CD4-positive, alpha-beta T cell treated with Interleukin-2 at 100 ng/mL for 4 hours (primary cell): ENCODE results near the gene DHCR7.

Source experiments
- DNase-seq: peaks from one replicate; pipeline ENCODE4 v3.0.0-alpha.2; 2020; ENCODE audit warnings: low spot score

The DHCR7 gene, protein sequence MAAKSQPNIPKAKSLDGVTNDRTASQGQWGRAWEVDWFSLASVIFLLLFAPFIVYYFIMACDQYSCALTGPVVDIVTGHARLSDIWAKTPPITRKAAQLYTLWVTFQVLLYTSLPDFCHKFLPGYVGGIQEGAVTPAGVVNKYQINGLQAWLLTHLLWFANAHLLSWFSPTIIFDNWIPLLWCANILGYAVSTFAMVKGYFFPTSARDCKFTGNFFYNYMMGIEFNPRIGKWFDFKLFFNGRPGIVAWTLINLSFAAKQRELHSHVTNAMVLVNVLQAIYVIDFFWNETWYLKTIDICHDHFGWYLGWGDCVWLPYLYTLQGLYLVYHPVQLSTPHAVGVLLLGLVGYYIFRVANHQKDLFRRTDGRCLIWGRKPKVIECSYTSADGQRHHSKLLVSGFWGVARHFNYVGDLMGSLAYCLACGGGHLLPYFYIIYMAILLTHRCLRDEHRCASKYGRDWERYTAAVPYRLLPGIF

DNA sequence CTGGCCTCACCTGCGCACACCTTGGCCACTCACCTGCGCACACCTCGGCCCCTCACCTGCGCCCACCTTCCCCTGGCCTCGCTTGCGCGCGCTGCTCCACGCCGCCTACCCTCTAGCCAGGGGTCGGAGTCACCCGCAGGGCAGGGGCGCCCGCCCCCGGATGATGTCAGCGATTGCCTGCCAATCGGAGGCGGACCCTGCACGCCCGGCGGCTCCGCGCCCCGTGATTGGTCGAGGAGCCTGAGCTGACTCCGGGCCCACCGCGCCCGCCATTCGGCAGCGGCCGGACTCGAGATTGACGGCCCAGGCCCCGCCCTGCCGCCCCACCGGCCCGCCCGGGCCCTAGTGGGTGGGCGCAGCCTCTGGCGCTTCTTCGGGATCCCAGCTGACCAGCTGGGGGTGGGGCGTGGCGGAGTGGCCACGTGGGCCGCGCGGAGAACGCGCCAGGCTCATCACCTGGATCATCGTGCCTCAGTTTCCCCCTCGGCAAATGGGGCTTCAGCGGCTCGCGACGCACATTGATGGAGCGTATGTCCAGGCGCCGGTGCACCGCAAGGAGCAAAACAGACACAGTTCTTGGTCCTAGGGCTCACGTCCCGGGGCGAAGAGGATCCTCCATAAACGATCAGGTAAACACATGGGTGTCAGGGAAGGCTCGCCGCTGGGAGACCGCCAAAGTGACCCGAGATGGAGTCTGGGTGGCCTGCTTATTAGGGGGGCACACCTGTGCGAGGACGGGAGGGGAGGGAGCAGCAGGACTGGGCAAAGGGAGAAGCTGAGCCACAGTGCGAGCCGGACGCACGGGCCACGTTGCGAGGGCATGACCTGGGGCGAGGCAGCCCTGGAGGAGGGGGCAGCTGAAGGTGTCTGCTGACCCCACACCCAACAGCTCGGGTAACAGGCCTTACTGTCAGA lies at the start of gene DHCR7:
Gene DHCR7 (minus strand): TSS at position 137 of the 915 bp plus-strand sequence. CDS start 3,441 bp downstream, outside the sequence.
- DNase-seq: peak; percentile 91

DNA sequence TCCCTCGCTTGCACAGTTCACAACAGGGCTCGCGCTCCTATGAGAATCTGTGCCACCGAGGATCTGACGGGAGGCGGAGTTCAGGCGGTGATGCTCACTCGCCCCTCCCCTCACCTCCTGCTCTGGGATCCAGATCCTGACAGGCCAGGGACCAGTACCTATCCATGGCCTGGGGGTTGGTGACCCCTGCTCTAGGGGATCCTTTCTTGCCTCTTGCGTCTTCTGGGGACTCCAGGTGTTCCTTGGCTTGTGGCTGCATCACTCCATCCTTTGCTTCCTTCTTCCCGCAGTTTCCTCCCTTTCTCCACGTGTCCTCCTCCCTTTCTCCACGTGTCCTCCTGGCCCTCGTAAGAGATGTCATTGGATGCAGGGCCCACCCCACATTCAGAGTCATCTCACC lies 48.2 kb upstream of the DHCR7 start:
- DNase-seq: no peak

DNA sequence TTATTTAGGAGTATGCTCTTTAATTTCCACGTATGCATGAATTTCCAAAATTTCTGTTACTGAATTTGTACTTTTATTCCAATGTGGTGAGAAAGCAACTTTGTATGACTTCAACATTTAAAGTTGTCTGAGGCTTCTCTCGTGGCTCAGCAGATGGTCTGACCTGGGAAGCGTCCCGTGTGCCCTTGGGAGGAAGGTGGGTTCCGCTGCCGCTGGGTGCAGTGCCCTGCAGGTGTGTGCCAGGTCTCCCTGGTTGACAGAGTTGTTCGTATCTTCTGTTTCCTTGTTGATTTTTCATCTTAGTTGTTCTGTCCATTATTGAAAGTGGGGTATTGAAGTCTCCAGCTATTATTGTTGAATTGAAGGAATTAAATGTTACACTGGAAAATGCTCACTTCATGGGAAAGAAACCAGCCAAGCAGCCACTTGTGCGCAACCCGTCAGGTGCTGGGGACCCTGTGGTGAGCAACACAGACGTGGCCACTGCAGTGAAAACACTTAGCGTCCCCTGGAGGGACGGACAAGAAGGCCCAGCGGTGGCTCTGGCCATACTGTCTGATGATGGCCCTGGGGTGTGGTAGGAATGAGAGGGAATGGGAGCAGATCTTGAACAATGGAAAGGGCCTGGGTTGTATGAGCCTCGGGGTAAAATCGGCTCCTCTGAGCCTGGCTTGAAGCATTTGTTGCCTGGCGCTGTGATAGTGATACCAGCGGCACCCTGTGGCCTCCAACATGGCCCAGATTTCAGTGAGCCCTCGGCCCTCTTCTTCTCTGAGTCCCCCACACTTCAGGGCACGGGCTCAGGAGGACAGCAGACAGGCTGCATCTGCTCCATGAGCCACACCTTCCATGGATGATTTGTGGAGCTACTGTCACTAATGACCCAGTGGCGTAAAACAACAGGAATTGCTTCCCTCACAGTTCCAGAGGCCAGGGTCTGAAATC lies 47.4 kb upstream of the DHCR7 start:
- DNase-seq: no peak

DNA sequence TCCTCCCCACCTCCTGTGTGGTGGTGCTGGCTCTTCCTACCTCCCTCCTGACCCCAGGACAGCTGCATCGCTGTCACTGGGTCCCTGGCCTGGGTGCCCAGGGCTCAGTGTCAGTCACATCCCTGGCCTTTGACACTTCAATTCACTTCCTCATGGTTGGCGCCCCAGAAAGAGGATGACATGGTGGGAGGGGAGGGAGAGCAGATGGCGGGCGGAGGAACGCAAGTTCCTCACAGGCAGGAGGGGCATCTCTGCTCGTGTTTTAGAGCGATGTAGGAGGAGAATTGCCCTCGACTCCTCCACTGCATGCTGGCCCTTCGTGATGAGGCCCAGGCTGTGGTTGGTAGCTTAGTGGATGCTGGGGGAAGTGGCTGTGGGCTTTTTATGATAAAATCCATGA lies 43.7 kb upstream of the DHCR7 start:
- no peak for DNase-seq

DNA sequence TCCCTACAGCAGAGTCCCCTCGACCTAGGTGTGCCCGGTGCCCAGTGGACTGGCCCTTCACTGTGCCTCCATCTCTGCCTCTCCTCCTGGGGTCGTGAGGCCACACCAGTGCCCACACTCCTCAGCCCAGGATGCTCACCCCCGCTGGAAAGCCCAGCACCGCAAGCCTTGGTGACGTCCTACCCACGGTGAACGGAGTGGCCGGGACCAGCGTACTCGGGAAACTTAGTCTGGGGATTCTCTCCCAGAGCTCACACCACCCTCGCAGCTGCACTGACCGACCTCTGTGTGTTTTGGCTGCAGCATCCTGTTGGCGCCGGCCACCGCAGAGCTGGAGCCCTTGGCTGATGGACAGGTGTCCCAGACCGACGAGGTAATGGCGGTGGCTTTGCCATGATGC lies 43.3 kb upstream of the DHCR7 start:
- DNase-seq: no peak

DNA sequence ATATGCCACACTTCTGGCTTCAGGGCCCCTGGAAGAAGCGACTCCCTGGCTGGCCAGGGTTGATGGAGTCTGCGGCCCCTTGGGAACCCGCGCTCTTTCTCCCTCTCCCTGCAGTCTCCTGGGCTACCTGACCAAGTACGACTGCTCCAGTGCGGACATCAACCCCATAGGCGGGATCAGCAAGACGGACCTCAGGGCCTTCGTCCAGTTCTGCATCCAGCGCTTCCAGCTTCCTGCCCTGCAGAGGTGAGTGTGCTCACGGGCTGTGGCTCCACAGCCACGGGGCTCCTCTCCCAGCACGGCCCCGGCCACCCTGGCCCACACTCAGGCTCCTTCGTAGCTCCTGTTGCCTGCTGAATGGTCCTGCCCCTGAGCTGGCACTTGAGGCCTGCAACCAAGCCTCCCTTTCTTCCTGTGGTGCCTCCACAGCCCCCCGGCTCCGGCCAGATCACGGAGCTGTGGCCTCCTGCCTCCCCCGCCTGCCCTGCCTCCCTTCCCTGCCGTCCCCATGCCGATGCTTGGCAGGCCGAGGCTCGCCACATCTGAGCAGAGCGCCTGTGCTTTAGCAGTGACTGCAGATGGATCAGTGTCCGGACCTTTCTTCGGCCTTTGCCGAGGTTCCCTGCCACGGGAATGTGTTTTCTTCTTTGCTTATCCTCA lies 42.7 kb upstream of the DHCR7 start:
- no peak for DNase-seq

DNA sequence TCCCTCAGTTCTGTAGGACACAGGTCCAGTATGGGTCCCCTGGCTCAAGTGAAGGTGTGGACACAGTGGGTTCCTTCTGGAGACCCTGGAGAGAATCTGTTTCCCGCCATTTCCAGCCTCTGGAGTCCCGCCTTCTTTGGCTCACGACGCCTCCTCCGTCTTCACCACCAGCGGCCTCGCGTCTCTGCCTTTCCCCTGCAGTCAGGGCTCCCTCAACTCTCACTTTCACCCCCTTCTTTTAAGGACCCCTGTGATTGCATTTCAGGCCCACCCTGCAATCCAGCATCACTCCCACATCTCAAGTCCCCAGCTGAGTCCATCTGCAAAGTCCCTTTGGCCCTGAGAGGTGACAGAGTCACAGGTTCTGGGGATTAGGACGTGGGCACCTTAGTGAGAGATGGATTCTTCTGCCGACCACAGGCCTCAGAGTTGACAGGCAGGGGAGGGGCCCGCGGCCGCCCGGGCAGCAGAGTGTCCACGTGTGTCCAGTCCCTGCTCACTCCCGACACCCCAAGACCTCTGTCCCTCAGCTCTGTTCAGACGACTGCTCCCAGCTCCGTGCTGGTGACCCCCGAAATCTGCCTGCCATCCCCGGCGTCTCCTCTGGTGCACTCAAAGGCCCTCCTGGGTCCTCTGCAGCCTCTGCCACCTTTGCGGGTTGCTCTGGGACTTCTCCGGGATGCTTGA lies 42.0 kb upstream of the DHCR7 start:
- DNase-seq: no peak

DNA sequence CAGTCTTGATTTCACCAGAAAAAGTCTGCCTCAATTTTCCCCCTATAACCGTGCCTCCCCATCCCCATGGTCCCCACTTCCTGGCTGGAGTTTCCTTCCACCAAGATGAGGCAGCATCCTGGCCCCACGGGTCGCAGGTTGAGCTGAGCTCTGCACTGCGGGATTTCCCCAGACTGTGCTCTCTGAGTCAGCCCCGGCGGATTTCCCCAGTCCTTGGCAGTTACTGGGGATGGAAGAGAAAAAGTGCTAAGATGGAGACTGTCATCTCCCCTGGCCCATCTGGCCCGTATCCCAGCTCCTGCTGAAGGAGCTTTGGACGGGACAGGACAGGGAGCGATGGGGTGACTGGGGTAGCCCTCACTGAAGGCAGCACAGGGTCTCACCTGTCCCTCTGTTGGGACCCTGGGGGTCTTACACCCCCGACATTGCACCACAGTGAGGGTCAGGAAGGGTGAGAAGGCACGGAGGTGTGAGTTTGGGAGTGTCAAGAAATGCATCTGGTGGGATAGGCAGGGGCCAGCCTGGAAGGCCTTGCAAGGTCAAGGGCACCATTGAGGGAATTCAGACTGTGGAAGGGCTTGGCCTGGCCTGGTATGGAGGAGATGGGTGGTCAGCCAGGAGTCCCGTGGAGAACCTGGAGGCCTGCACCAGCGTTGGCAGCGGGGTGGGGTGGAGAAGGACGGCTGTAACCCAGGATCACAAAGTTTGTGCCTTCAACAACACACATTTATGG lies 41.3 kb upstream of the DHCR7 start:
- DNase-seq: no peak

DNA sequence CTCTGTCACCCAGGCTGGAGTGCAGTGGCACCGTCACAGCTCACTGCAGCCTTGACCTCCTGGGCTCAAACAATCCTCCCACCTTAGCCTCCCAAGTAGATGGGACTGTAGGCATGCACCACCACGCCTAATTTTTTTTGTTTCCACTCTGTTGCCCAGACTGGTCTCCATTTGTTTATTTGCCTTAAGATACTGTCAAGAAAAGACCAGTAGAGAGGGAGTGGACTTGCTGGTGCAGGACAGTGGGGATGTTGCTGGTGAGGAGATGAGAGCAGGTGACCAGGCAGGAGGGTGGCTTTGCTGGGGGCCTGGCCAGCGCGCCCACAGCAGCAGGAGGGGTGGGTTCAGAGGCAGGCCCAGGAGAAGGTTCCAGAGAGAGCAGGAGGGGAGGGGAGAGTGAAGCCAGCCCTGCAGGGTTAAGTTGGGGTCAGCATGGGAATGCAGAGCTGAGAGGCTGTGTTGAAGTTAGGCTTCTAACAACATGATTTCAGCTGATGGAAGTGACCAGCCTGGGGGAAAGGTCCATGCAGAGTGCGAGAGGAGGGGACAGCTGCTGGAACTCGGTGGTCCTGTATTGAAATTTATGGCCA lies 40.6 kb upstream of the DHCR7 start:
- DNase-seq: no peak

DNA sequence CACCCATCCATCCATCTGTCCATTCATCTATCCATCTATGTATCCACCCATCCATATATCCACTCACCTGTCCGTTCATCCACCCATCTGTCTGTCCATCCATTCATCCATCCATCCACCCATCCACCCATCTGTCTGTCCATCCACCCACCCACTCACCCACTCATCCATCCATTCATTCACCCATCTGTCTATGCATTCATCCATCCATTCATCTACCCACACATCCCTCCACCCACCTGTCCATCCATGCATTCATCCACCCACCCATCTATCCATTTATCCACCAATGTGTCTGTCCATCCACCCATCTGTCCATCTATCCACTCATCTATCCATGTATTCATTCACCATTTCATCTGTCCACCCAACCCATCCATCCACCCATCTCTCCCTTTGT lies 38.1 kb upstream of the DHCR7 start:
- no peak for DNase-seq

DNA sequence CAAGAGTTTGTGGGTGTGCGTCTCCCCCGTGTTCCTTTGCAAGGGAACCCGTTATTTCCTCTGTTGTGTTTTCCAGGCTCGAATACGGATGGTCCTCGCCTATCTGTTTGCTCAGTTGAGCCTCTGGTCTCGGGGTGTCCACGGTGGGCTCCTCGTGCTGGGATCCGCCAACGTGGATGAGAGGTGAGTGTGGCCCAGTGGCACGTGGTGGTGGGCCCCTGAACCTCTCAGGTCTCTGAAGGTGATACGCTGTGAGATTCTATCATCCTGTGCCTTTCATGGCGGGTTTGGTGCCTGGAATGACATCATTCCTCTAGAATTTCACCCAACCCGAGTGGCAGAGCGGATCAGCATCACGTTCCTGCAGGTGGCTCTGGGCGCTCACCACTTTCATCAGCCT lies 37.3 kb upstream of the DHCR7 start:
- no peak for DNase-seq

DNA sequence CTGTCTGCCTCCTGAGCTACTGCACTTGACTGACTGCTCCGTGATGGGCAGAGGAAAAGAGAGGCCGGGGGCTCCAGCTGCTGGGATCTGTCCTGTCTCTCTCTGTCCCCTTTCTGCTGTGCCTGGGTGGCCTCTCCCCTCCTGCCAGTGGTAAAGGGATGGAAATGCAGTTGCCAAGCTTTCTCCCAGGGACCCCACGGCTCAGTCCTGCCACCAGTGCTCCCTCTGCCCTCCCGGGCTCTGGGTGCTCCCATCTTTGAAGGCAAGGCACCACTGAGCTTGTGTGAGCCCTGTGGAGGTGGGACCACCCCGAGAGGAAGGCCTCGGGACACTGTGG lies 36.8 kb upstream of the DHCR7 start:
- no peak for DNase-seq

DNA sequence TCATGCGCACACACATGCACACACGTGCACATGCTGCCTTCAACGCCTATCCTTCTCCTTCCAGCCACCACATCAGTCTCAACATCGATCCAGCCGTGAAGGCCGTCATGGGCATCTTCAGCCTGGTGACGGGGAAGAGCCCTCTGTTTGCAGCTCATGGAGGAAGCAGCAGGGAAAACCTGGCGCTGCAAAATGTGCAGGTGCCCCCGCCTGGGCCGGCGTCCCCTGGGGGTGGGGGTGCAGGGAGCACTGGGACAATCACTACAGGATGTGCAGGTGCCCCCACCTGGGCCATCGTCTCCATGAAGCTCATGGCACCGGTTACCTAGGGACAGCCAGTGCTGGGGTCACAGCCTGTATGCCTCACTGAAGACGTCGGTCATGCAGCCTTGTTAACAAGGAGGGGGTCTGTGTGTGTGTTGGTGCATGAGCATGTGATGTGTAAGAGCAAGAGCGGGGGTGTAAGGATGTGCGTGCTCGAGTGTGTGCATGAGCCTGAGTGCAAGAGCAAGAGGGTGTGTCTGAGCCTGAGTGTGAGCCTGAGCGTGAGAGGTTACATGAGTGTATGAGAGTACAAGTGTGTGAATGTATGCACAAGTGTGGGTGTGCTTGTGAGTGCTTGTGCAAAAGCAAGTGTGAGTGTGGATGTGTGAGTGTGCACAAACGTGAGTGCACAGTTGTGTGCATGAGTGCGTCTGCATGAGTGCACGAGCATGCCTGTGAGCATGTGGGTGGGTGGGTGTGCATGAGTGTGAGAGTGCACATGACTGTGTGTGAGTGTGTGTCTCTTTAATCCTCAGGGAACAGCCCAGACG lies 36.3 kb upstream of the DHCR7 start:
- no peak for DNase-seq

DNA sequence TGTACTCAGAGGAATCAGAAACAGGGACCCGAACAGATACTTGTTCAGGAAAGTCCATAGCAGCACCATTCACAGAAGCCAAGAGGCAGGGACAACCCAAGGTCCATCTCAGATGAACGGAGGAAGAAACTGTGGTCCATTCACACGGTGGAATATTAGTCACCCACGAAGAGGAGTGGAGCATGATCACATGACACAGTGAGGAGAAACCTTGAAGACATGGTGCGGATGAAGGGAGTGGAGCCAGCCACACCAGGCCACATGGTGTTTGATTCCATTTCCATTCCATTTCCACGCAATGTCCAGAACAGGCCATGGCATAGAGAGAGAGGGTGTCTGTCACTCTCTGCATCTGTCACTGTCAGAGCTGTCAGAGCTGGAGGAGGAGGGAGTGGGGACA lies 35.5 kb upstream of the DHCR7 start:
- DNase-seq: no peak

DNA sequence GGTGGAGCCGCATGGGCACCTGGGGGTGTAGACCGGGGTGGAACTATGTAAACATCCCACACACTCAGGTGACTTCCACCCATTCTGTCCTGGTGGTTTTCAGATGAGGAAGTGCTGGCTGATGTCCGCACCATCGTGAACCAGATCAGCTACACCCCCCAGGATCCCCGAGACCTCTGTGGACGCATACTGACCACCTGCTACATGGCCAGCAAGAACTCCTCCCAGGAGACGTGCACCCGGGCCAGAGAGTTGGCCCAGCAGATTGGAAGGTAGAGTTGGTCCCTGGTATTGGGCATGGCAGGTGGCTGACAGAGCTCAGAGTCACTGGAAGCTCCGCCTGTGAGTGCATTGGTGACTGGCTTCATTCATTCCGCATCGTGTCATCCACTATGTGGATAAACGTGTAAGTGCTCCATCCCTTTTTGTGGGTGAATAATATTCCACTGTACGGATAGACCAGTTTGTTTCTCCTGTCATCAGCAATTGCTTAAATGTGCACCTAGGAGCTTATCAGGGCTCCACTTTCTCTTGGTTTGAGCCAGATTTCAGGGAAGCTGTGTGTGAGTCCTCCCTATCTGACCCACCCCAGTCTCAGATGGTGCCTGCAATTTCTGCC lies 34.7 kb upstream of the DHCR7 start:
- no peak for DNase-seq

DNA sequence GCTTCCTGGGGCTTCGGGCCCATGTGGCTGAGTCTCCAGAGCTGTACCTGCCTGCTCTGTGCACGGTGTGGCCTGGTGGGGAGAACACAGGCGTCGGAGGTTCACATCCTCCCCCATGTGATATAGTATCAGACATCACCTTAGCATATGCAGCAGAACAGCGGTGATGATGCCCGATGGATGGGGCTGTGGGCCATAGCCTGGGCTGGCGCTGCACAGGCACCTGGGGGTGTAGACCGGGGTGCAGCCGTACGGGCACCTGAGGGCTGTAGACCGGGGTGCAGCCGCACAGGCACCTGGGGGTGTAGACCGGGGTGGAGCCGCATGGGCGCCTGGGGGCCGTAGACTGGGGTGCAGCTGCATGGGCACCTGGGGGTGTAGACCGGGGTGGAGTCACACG lies 34.0 kb upstream of the DHCR7 start:
- no peak for DNase-seq

DNA sequence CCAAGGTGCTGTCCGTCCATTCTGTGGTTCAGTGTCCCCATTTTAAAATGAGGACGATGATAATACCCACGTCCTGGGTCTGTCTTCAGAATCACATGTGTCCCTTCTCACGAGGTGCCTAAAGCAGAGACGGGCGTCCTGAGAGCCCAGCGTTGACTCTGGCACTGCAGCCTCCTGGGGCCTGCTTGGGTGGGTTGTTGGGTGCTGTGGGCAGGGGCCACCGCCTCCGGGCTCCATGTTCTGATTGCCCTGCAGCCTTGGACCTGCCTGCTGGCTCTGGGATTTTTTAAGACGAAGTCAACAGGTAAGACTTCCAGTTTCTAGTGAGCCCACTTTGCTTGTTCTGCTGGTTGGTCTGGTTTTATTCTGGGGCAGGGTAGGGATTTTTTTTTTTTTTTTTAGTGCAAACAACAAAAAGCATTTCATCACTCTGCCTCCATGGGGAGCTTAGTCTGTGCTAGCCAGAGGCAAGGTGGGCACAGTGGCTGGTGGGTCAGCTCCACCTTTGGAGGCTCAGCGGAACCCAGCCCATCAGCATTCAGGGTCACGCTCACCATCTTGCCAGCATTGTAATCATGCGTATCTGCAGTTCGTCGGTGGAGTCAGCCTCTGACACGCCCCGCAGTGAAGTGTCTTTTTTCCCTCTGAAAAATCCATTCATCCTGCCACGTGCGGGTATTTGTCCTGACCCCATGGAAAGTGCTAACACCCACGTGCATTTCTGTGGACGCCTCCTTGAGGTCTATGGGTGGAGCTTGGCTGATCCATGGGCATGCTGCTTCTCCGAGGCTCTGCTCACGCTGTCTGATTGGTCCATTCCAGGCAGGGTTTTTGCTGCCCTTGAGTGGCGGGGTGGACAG lies 33.1 kb upstream of the DHCR7 start:
- no peak for DNase-seq

DNA sequence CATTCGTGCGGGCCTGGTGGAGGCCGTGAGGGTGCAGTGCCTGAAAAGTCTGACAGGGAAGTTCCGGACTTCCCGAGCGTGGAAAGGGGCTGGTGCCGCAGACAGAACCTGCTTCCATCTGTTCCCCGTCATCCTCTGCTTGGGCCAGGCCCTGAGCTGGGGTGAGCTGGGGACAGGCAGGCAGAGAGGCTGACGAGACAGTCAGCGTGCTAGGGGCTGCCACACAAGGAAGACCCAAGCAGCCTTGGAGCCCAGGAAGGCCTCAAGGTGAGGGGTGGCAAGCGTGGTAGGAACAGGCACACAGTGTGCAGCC lies 30.3 kb upstream of the DHCR7 start:
- no peak for DNase-seq
